ENCODE measurements around the gene C1GALT1. TPM values are rescaled to one million over a fixed set of nuclear protein-coding genes. Genes with fewer than 3 reads are reported as not detected.

The C1GALT1 gene
- total and polyA plus RNA-seq, 9 donors, result 3.2 to 25.8 (median 12.6) TPM

- Histone ChIP-seq H3K36me3 (no peaks in the 10 kb centered on the region), H3K9me3 (no peaks in the 10 kb centered on the region), H3K27me3 (no peaks in the 10 kb centered on the region), H3K27ac (no peak overlapping the region), H3K4me1 (ENCODE audit: insufficient read depth) (peaks cover 4% of the 10 kb centered on the region), H3K4me3 (no peak overlapping the region)
- DNase-seq, result no peak
- intact Hi-C loops (cut with DNase I), result loop anchor here in 1 of 4 donors (10.0 kb wide), 1 partner anchor 599 kb away; no protein-coding TSS in a partner anchor
- no peak for TF ChIP-seq POLR2A (IDR thresholded peaks at IDR 0.05)
- no peak for TF ChIP-seq EP300 (IDR thresholded peaks at IDR 0.05)
- no peak for TF ChIP-seq CTCF (IDR thresholded peaks at IDR 0.05)
- WGBS, 3 donors, result 62 to 69% (median 69%) methylated on average over 4 of the region's 4 CpGs
Measured at GRCh38 chr7:7183838-7184463, 1.6 kb downstream of the C1GALT1 start.

- 91 to 93% (median 91%) methylated on average over 7 of the region's 7 CpGs for WGBS, 3 donors
Measured at GRCh38 chr7:7185371-7185989, 3.1 kb downstream of the C1GALT1 start.

GRCh38 chr7:7188091-7188490 lies 5.7 kb downstream of the C1GALT1 start:
- H3K4me3 ChIP-seq, result no peak overlapping the region
- no peaks in the 10 kb centered on the region for H3K36me3 ChIP-seq
- intact Hi-C loops (cut with DNase I), result loop anchor here in 1 of 4 donors (10.0 kb wide), 1 partner anchor 603 kb away; no protein-coding TSS in a partner anchor
- H3K4me1 ChIP-seq (ENCODE audit: insufficient read depth), result peaks cover 4% of the 10 kb centered on the region
- no peak overlapping the region for H3K27ac ChIP-seq
- DNase-seq, result no peak
- H3K27me3 ChIP-seq, result no peaks in the 10 kb centered on the region
- no peaks in the 10 kb centered on the region for H3K9me3 ChIP-seq
- TF ChIP-seq CTCF (IDR thresholded peaks at IDR 0.05) (no peak), EP300 (IDR thresholded peaks at IDR 0.05) (no peak), POLR2A (IDR thresholded peaks at IDR 0.05) (no peak)

More at GRCh38 chr7:7185371-7185989, 3.1 kb downstream of the C1GALT1 start:
- Histone ChIP-seq H3K27ac (no peak overlapping the region), H3K4me3 (no peak overlapping the region), H3K9me3 (no peaks in the 10 kb centered on the region), H3K27me3 (no peaks in the 10 kb centered on the region), H3K4me1 (ENCODE audit: insufficient read depth) (peaks cover 6% of the 10 kb centered on the region), H3K36me3 (no peaks in the 10 kb centered on the region)
- no peak for DNase-seq
- intact Hi-C loops (cut with DNase I), result loop anchor here in 1 of 4 donors (10.0 kb wide), 1 partner anchor 601 kb away; no protein-coding TSS in a partner anchor
- TF ChIP-seq CTCF (IDR thresholded peaks at IDR 0.05) (no peak), POLR2A (IDR thresholded peaks at IDR 0.05) (no peak), EP300 (IDR thresholded peaks at IDR 0.05) (no peak)

- no peak overlapping the region for H3K4me3 ChIP-seq
- H3K4me1 ChIP-seq (ENCODE audit: insufficient read depth), result peaks cover 2% of the 10 kb centered on the region
- H3K36me3 ChIP-seq, result no peaks in the 10 kb centered on the region
- no peak for TF ChIP-seq EP300 (IDR thresholded peaks at IDR 0.05)
- no peak for TF ChIP-seq CTCF (IDR thresholded peaks at IDR 0.05)
- no peak for TF ChIP-seq POLR2A (IDR thresholded peaks at IDR 0.05)
- H3K9me3 ChIP-seq, result no peaks in the 10 kb centered on the region
- no peak for DNase-seq
- 90 to 95% (median 93%) methylated on average over 4 of the region's 4 CpGs for WGBS, 3 donors
- intact Hi-C loops (cut with DNase I), result loop anchor here in 1 of 4 donors (10.0 kb wide), 1 partner anchor 604 kb away; no protein-coding TSS in a partner anchor
- H3K27ac ChIP-seq, result no peak overlapping the region
- no peaks in the 10 kb centered on the region for H3K27me3 ChIP-seq
Measured at GRCh38 chr7:7188742-7189141, 6.4 kb downstream of the C1GALT1 start.
